Lung (tissue), 12 donors: Measurements from ENCODE around the gene MESP2. TPM values are rescaled to one million over a fixed set of nuclear protein-coding genes. Genes with fewer than 3 reads are reported as not detected.

Experiments
- ATAC-seq: fragments of 200-7000 bp; cut with Tn5 transposase; one replicate; pipeline ENCODE4 v1.9.1; 2020; ENCODE audit warnings: moderate number of reproducible peaks; ENCODE audit not compliant: insufficient read depth, low FRiP score
- DNase-seq, 3 donors: peaks; one replicate each; pipeline ENCODE4 v3.0.0-alpha.2; 2013 to 2017
- H3K27ac ChIP-seq, 2 donors: one replicate each; pipeline ENCODE4 v1.5.1; 2013; ENCODE audit warnings: mild to moderate bottlenecking in 2 of 2, moderate library complexity in 2 of 2, control low read depth in 1 of 2, inconsistent platforms in 1 of 2, low read depth in 1 of 2, low read length in 1 of 2
- H3K27me3 ChIP-seq, 3 donors: one replicate each; pipeline ENCODE4 v1.5.1; 2013; ENCODE audit warnings: low read length in 2 of 3; ENCODE audit not compliant: control insufficient read depth in 3 of 3, insufficient read depth in 3 of 3
- H3K36me3 ChIP-seq, 4 donors: one replicate each; pipeline ENCODE4 v1.5.1; 2013; ENCODE audit warnings: low read length in 4 of 4, mild to moderate bottlenecking in 1 of 4, moderate library complexity in 1 of 4; ENCODE audit not compliant: control insufficient read depth in 4 of 4, insufficient read depth in 4 of 4
- H3K4me1 ChIP-seq, 5 donors: one replicate each; pipeline ENCODE4 v1.5.1; 2013; ENCODE audit warnings: low read length in 5 of 5, mild to moderate bottlenecking in 2 of 5, moderate library complexity in 1 of 5; ENCODE audit not compliant: control insufficient read depth in 5 of 5, insufficient read depth in 5 of 5
- H3K4me3 ChIP-seq: one replicate; pipeline ENCODE4 v1.5.1; 2013; ENCODE audit warnings: mild to moderate bottlenecking, control low read depth, moderate library complexity
- H3K9ac ChIP-seq, 2 donors: one replicate each; pipeline ENCODE4 v1.5.1; 2013; ENCODE audit warnings: low read length in 2 of 2, control low read depth in 1 of 2; ENCODE audit not compliant: insufficient read depth in 1 of 2
- H3K9me3 ChIP-seq, 4 donors: one replicate each; pipeline ENCODE4 v1.5.1; 2013; ENCODE audit warnings: low read length in 3 of 4, mild to moderate bottlenecking in 1 of 4, moderate library complexity in 1 of 4; ENCODE audit not compliant: control insufficient read depth in 4 of 4, insufficient read depth in 3 of 4
- WGBS, 2 donors: extraction: QIAGEN DNeasy Blood & Tissue Kit; methylation state at CpG; one replicate each; pipeline ENCODE4 v1.1.7; 2013; 5-methylcytosine and 5-hydroxymethylcytosine counted together
- polyA plus RNA-seq, 2 donors: library from polyadenylated mRNA; stranded (reverse); fragments of 200-250 nt; gene quantifications; one replicate each; pipeline ENCODE4 v1.2.1, GENCODE V29; 2013
- total RNA-seq, 2 donors: library from RNA; depleted of rRNA in 1 of 2; stranded (reverse); fragments of >200 nt in 1 of 2; gene quantifications; one replicate each; pipeline ENCODE4 v1.2.1, GENCODE V29; 2014 to 2021
- TF ChIP-seq, protein P1 (sequence below): IDR thresholded peaks from 2 replicates; pipeline ENCODE4 v1.5.1; 2012; ENCODE audit warnings: mild to moderate bottlenecking; ENCODE audit errors: control extremely low read depth, extremely low read depth
- donor health status: control.
- donor health status: control.
- donor health status: Bipolar disorder and iron deficiency.
- donor health status: healthy.
- donor health status: DM: yes; HTN: yes; CAD: no.

MESP2 gene
- total and polyA plus RNA-seq, 4 donors: 0.17 to 0.71 (median 0.55) TPM; not detected in 1

DNA sequence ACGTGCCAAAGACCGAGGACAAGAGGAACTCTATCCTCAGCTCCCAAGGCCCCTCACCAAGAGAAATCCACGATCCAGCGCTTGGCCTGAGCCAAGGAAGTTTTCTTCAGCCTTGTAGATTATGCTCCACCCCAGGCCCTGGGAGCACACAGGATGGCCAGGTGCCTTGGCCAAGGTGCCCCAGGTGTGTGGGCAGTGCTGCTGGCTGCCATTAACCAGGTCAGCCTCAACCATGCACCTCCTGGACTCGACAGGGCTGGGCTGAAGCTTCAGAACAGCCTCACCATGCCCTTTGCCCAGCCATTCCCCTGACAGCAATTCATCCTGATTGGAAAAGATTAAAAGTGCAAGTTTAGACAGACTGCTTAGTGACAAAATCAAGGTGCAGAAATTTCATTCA lies 14.2 kb upstream of the MESP2 start:
- Histone ChIP-seq H3K27me3 (no peaks in the 10 kb centered on the region), H3K4me3 (no peak overlapping the region), H3K36me3 (no peaks in the 10 kb centered on the region), H3K4me1 (peaks cover 0 to 6% (median 0%) of the 10 kb centered on the region in 5 donors), H3K9ac (no peak overlapping the region), H3K9me3 (no peaks in the 10 kb centered on the region), H3K27ac (no peak overlapping the region)
- TF ChIP-seq, protein P1, sequence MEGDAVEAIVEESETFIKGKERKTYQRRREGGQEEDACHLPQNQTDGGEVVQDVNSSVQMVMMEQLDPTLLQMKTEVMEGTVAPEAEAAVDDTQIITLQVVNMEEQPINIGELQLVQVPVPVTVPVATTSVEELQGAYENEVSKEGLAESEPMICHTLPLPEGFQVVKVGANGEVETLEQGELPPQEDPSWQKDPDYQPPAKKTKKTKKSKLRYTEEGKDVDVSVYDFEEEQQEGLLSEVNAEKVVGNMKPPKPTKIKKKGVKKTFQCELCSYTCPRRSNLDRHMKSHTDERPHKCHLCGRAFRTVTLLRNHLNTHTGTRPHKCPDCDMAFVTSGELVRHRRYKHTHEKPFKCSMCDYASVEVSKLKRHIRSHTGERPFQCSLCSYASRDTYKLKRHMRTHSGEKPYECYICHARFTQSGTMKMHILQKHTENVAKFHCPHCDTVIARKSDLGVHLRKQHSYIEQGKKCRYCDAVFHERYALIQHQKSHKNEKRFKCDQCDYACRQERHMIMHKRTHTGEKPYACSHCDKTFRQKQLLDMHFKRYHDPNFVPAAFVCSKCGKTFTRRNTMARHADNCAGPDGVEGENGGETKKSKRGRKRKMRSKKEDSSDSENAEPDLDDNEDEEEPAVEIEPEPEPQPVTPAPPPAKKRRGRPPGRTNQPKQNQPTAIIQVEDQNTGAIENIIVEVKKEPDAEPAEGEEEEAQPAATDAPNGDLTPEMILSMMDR: no peak
- DNase-seq (no peak), ATAC-seq (no peak)
- 88 to 93% methylated on average over 5 of the region's 5 CpGs for WGBS, 2 donors

DNA sequence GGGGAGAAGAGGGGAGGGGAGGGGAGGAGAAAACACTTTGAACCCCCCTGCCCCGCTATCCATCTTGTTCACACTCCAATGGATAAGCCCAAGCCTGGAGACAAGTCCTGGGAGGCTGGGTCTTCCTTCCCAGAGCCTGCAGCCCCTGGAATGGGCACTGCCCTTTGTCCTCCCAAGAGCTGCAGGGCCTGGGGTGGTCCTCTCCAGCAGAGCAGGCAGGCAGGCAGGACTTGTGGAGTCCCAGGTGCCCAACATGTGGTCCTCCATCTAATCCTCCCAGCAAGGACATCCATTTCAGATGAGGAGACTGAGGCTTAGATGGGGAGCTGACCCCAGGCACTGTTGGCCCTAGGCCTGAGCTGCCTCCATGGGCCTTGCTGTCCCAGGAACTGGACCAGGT lies 10.4 kb upstream of the MESP2 start:
- Histone ChIP-seq H3K4me1 (peaks cover 0 to 5% (median 0%) of the 10 kb centered on the region in 5 donors), H3K27ac (no peak overlapping the region), H3K36me3 (no peaks in the 10 kb centered on the region), H3K27me3 (no peaks in the 10 kb centered on the region), H3K9ac (no peak overlapping the region), H3K9me3 (no peaks in the 10 kb centered on the region), H3K4me3 (no peak overlapping the region)
- 70 to 91% methylated on average over 1 of the region's 1 CpG for WGBS, 2 donors
- no peak for ATAC-seq
- DNase-seq: no peak
- TF ChIP-seq, protein P1: no peak

DNA sequence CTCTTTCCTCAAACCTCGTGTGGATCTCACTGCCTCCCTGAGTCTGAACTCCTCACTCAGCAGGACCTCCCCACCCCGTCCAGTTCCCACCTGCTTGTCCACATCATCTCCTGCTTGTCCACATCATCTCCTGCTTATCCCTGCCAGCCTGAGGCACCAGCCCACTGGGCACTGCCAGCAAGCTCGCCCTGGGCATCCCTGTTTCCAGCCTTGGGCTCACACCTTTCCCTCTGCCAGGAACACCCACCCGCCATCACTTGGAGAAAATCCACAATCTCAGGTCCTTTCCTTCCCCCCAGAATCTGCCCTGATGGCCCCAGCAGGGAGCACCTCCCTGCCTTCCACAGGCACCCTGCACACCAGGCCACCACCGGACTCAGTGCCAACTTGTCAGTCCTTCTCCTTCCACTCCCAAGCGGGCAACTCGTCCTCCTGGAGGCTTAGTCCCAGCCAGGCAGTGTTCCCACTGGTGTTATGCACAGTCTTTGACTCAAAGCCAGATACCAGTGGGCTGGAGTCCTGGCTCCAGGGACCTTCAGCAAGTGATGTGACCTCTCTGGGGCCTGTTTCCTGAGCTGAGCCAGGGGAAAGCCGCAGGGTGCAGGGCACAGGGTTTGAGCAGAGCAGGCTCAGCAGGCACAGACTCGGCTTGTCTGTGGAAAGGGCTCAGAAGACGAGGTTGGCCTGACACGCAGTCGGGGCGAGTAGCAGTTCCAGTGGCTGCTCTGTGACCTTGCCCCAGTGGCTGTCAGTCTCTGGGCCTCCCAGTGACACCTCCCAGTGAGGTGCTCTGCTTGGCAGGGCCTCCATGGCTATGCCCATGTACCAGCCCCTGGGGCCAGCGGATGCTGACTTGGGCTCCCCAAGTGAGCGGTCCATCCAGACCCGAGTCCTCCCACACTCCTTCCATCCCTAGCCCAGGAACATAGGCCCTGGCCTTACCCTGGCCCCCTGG lies 9.5 kb upstream of the MESP2 start:
- TF ChIP-seq, protein P1: no peak

More for the DNA sequence above, 9.5 kb upstream of the MESP2 start:
- 86 to 89% methylated on average over 16 of the region's 16 CpGs for WGBS, 2 donors
- DNase-seq (no peak), ATAC-seq (no peak)
- Histone ChIP-seq H3K27ac (no peak overlapping the region), H3K9me3 (no peaks in the 10 kb centered on the region), H3K27me3 (no peaks in the 10 kb centered on the region), H3K9ac (no peak overlapping the region), H3K4me1 (peaks cover 0 to 5% (median 0%) of the 10 kb centered on the region in 5 donors), H3K36me3 (no peaks in the 10 kb centered on the region), H3K4me3 (no peak overlapping the region)
